NCI-H1417 (cell line): ENCODE data around the gene INS.

ENCODE experiments used
- DNase-seq, 3 experiments: peaks; one replicate each; lab custom pipeline; 2025; lab: John Stamatoyannopoulos, UW

INS gene

GRCh38 chr11:2144544-2145248 lies 16.3 kb downstream of the INS start:
- no peak for DNase-seq

- DNase-seq: peak in 2 of 3 experiments; percentile 54 to 60
These were observed 17.0 kb downstream of the INS start for GRCh38 chr11:2143799-2144543.

- DNase-seq: no peak
These were observed 17.6 kb downstream of the INS start for GRCh38 chr11:2143477-2143798.

DNA sequence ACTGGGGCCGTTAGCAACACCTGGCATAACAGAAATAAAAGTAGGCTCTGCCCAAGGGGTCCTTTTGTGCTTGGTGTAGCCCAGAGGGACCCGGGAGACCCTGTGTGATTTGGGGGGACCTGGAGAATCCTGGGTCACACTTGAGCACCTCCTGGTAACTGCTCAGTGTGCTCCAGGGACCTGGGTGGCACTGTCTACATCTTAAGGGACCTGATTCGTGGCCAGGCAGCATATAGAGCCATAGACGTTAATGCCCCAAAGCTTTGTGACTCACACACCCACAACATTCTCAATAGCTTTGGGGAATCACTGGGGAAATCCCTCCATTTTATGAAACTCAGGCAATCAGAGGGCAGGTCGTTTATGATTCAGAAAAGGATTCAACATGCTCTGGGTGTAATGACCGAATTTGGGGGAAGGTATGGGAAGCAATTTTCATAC lies 18.2 kb downstream of the INS start:
- peak in 1 of 3 experiments; percentile 19 for DNase-seq

GRCh38 chr11:2142300-2142759 lies 18.7 kb downstream of the INS start:
- peak in 1 of 3 experiments; percentile 33 for DNase-seq

GRCh38 chr11:2140411-2141400 lies 20.3 kb downstream of the INS start:
- DNase-seq: peak in 2 of 3 experiments; percentile 58 to 67

DNA sequence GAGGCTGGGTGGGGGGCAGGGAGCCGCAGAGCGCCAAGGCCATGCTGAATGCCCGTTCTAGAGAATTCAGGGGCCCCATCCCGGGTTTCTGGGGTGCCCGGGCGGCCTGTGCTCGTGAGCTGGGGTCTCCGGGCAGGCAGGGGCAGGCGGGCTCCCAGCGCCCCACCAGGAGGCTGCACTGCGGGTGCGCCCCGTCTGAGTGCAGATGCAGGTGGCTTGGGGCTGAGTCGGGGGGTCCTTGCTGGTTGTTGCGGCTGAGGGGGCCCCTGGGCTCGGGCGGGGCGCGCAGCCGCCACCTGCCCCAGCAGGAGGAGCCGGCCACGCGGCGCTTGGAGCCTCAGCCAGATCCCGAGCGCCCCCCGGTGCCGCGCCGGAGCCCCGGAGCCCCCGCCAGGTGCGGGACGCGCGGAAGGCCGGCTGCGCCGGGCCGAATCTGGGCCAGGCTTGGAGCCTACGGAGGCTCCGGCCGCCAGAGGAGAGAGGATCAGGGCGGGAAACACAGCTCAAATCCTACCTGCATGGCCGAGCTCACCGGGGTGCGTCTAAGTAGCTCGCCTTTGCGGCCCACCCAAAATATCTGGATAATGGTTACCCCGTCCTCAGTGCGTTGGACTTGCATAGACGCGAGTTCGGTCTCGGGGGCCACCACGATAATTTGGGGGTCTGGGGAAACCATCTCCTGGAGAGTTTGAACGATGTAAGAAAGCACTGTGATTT lies 21.2 kb downstream of the INS start:
- DNase-seq: peak in 2 of 3 experiments; percentile 70 to 79

DNA sequence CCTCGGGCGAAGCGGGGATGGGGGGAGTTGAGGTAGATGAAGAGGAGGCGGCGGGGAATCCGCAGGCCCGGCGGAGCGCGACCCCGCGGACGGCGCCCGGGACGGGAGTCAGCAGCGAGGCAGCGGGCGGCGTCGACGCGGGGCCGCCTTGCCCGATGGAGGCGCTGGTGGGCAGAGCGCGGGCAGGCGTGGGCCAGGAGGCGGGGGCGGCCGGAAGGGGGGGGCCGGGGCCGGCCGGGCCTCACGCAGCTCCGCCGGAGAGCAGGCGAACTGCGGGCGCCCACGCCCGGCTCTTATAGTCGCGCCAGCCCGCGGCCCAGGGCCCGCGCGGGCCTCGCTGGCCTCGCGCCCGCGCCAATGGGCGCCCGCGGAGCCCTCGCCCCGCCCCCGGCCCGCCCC lies 21.9 kb downstream of the INS start, which contains the start of gene IGF2:
TSS of gene IGF2 (minus strand) at position 267 of the 399 bp plus-strand sequence. CDS start 3,866 bp downstream, outside the sequence.
- DNase-seq: peak in 2 of 3 experiments; percentile 67 to 73

DNA sequence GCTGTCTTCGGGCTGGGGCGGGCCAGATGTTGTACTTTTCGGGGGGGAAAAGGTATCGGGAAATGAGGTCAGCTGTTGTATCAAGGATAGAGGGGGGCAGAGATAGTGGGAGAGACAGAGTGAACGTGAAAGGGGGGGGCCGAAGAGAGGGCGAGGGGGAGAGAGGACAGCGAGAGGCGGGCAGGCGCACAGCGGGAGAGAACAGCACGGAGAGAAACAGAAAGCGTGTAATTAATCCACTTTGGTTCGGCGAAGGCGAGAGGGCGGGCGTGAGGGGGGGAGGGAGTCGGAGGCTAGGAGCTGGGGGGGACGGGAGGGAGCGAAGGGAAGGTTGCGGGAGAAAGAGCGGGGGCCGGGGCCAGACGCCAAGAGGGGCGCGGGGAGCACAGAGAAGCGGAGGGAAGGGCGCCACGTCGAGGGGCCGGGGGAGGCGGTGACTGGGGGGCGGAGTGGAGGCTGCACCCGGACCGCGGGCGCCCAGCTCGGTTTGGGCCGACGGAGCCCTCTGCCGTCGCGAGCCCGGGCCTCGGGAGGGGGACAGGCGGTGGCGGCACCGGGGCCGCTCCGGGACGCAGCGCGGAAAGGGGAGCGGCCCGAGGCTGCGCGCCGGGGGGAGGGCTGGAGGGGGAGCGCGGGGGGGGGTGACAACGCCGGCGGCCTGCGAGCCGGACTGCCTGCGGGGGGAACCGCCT lies 22.4 kb downstream of the INS start:
- DNase-seq: peak in 2 of 3 experiments; percentile 82 to 89

DNA sequence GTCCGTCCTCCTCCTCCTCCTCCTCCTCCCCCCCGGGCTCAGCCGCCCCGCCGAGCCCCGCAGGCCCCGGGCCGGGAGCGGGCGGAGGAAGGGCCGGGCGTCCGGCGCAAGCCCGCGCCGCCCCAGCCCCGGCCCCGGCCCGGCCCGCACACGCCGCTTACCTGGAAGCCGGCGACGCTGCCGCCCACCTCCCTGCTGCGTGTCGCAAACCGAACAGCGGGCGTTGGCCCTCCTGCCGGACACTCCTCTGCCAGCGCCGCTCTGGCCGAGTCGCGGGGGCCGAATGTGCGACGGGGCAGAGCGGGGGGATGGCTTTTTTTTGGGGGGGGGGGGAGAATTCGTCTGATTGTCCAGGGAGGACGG lies 23.0 kb downstream of the INS start:
- DNase-seq: peak in 2 of 3 experiments; percentile 62 to 64

- peak in 2 of 3 experiments; percentile 67 to 72 for DNase-seq
These were observed 23.6 kb downstream of the INS start for GRCh38 chr11:2137202-2138067.

- no peak for DNase-seq
These were observed 24.1 kb downstream of the INS start for GRCh38 chr11:2136952-2137201.

DNA sequence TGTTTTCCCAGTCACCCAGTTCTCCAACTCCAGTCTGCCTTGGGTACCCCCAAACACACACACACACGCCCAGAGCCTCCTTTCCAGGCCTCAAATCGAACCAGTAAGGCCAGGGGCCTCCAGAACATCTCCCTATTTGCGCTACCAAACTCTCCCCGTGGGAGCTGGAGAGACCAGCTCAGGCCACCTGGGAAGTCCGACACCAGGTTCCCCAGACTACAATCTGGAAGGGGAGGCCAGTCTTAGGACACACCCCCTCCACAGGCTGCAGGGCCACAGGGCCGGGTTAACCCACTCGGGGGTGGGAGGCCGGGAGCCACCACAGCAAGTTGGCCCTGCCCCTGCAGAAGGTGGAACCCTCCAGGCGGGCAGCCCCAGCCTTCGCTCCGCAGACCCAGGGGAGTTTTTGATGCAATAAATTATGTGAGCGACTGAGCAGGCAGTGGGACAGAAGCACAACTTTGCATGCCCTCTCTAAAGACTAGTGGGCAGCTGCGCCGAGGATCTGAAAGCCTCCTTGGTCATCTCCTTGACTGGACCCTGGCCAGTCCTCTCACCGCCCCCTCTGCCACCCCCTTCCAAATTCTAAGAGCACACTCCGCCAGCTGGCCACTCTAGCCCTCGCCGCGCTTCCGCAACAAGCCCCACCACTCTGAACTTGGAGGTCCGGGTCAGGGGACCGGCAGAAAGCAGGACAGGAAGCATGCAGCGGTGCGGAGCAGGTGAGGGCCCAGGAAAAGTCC lies 24.6 kb downstream of the INS start:
- peak in 1 of 3 experiments; percentile 36 for DNase-seq

DNA sequence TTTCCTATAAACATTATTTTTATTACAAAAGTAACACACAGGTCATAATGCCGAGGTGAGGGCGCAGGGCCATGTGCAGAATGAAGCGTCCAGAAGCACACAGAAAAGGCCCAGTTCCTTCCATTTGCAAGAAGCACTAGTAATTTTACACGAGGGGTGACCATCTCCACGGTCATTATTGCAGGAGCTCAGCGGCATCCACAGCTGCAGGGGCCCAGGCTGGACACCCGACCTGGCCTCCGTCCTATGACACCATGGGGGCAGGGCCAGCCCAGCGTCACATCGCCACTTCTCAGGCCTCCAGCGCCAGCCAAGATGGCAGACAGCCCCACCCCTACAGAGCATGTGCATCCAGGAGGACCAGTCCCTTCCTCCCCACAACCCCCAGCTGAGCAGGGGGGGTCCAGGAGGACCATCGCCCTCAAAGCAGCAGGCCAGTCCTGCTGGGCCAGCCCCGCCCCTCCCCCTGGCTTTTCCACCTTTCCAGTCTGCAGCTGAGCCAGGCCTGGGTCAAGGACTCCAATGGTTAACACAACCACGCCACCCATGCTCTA lies 25.3 kb downstream of the INS start:
- no peak for DNase-seq

GRCh38 chr11:2135018-2135569 lies 25.9 kb downstream of the INS start:
- DNase-seq: no peak

DNA sequence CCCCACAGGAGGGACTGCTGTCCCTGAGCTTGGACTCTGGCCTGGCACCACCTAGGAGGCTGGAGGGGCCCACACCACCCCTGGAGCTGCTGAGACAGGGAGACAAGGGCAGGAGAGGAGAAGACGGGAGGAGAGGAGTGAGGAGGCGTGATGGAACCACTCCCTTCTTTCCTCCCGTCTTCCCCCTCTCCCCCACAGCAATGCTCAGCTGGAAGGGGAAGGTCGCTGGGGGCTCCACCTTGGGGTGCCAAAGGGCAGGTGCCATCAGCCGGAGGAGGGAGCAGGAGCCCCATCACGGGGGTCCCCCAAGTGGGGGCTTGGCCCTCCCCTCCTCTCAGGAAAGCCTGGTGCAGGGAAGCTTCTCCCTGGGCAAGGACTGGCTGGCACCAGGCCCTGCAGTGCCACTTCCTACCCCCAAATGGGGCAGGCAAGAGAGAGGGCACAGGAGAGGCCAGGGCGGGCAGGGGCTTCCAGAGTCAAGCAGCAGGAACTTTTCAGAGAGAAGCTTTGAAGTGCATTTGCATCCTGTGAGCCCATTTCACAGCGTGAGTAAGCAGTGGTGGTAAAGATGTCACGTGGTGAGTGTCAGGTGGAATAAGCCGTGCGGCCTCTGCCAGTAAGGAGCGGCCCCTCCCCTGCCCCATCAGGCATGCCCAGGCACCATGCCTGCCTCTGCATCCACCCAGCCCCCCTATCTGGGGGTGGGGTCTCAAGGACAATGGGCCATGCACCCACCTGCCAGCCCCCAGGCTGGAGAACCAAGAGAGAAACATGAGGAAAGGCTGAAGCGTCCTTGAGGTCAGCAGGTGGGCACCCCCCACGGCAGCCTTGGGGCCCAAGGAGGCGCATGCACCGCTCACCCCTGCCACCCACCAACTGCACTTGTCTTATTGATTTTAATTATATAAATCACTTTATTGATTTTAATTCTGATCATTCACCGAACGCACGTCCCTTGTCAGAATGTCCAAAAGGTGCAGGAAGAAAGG lies 26.7 kb downstream of the INS start:
- DNase-seq: no peak

- no peak for DNase-seq
These were observed 27.6 kb downstream of the INS start for GRCh38 chr11:2133241-2134021.
